Measurements from ENCODE around the gene CELF4. TPM values are rescaled to one million over a fixed set of nuclear protein-coding genes. Genes with fewer than 3 reads are reported as not detected.
A peak's percentile ranks its signal among the peaks of the same experiment; 100 is the strongest.

Gene CELF4
- total and polyA plus RNA-seq, 5 donors from 2014 or later, result 0.08 to 0.30 (median 0.08) TPM; not detected in 2

GRCh38 chr18:37582261-37582660, 16.7 kb upstream of the CELF4 start:
- Histone ChIP-seq H3K27ac (ENCODE audit: insufficient read depth, low read length, poor library complexity, severe bottlenecking) (no peak overlapping the region), H3K4me1 (ENCODE audit: control insufficient read depth, insufficient read depth, low read length, poor library complexity, severe bottlenecking) (no peaks in the 10 kb centered on the region), H3K36me3 (ENCODE audit: control insufficient read depth, insufficient read depth, low read length) (no peaks in the 10 kb centered on the region), H3K4me3 (ENCODE audit: low read depth, low read length) (no peak overlapping the region), H3K9me3 (ENCODE audit: control insufficient read depth in 2 of 2, low read length in 2 of 2) (no peaks in the 10 kb centered on the region), H3K27me3 (ENCODE audit: control insufficient read depth, insufficient read depth, low read length) (no peaks in the 10 kb centered on the region)
- no peak for ATAC-seq (ENCODE audit: low read depth in 2 of 2)
- H3K9me3 Mint-ChIP-seq, result peaks cover 0 to 4% (median 1%) of the 10 kb centered on the region in 7 donors
- no peak overlapping the region for H3K27ac Mint-ChIP-seq
- no peaks in the 10 kb centered on the region for H3K36me3 Mint-ChIP-seq
- DNase-seq, result no peak
- peaks cover 0 to 2% (median 0%) of the 10 kb centered on the region in 4 donors for H3K4me1 Mint-ChIP-seq
- no peak overlapping the region for H3K4me3 Mint-ChIP-seq
- H3K27me3 Mint-ChIP-seq, result peaks cover 5% of the 10 kb centered on the region

GRCh38 chr18:37578886-37579513, 13.4 kb upstream of the CELF4 start:
- Mint-ChIP-seq H3K4me3 (no peak overlapping the region), H3K27me3 (peaks cover 10% of the 10 kb centered on the region), H3K4me1 (peaks cover 0 to 2% (median 0%) of the 10 kb centered on the region in 4 donors), H3K9me3 (peaks cover 0 to 4% (median 0%) of the 10 kb centered on the region in 7 donors), H3K27ac (peak overlapping the region in 1 of 3 donors; percentile 81), H3K36me3 (no peaks in the 10 kb centered on the region)
- no peaks in the 10 kb centered on the region for H3K27me3 ChIP-seq (ENCODE audit: control insufficient read depth, insufficient read depth, low read length)
- no peak overlapping the region for H3K4me3 ChIP-seq (ENCODE audit: low read depth, low read length)
- ATAC-seq (ENCODE audit: low read depth in 2 of 2) (peak in 1 of 2 donors; percentile 13), DNase-seq (peak in 1 of 3 donors; percentile 17)
- H3K27ac ChIP-seq (ENCODE audit: insufficient read depth, low read length, poor library complexity, severe bottlenecking), result no peak overlapping the region
- no peaks in the 10 kb centered on the region for H3K36me3 ChIP-seq (ENCODE audit: control insufficient read depth, insufficient read depth, low read length)
- H3K4me1 ChIP-seq (ENCODE audit: control insufficient read depth, insufficient read depth, low read length, poor library complexity, severe bottlenecking), result no peaks in the 10 kb centered on the region
- no peaks in the 10 kb centered on the region for H3K9me3 ChIP-seq (ENCODE audit: control insufficient read depth in 2 of 2, low read length in 2 of 2)

GRCh38 chr18:37578182-37578678, 12.6 kb upstream of the CELF4 start:
- no peaks in the 10 kb centered on the region for H3K36me3 ChIP-seq (ENCODE audit: control insufficient read depth, insufficient read depth, low read length)
- no peaks in the 10 kb centered on the region for H3K27me3 ChIP-seq (ENCODE audit: control insufficient read depth, insufficient read depth, low read length)
- no peak overlapping the region for H3K4me3 Mint-ChIP-seq
- no peak overlapping the region for H3K27ac Mint-ChIP-seq
- H3K36me3 Mint-ChIP-seq, result no peaks in the 10 kb centered on the region
- no peaks in the 10 kb centered on the region for H3K9me3 ChIP-seq (ENCODE audit: control insufficient read depth in 2 of 2, low read length in 2 of 2)
- no peaks in the 10 kb centered on the region for H3K4me1 ChIP-seq (ENCODE audit: control insufficient read depth, insufficient read depth, low read length, poor library complexity, severe bottlenecking)
- peaks cover 0 to 4% (median 0%) of the 10 kb centered on the region in 7 donors for H3K9me3 Mint-ChIP-seq
- no peak for ATAC-seq (ENCODE audit: low read depth in 2 of 2)
- peaks cover 0 to 2% (median 0%) of the 10 kb centered on the region in 4 donors for H3K4me1 Mint-ChIP-seq
- H3K27ac ChIP-seq (ENCODE audit: insufficient read depth, low read length, poor library complexity, severe bottlenecking), result no peak overlapping the region
- no peak for DNase-seq
- peaks cover 10% of the 10 kb centered on the region for H3K27me3 Mint-ChIP-seq
- H3K4me3 ChIP-seq (ENCODE audit: low read depth, low read length), result no peak overlapping the region

- H3K9me3 Mint-ChIP-seq, result peaks cover 0 to 4% (median 0%) of the 10 kb centered on the region in 7 donors
- Histone ChIP-seq H3K36me3 (ENCODE audit: control insufficient read depth, insufficient read depth, low read length) (no peaks in the 10 kb centered on the region), H3K4me1 (ENCODE audit: control insufficient read depth, insufficient read depth, low read length, poor library complexity, severe bottlenecking) (no peaks in the 10 kb centered on the region), H3K4me3 (ENCODE audit: low read depth, low read length) (no peak overlapping the region), H3K27me3 (ENCODE audit: control insufficient read depth, insufficient read depth, low read length) (no peaks in the 10 kb centered on the region), H3K27ac (ENCODE audit: insufficient read depth, low read length, poor library complexity, severe bottlenecking) (no peak overlapping the region), H3K9me3 (ENCODE audit: control insufficient read depth in 2 of 2, low read length in 2 of 2) (no peaks in the 10 kb centered on the region)
- H3K4me3 Mint-ChIP-seq, result no peak overlapping the region
- no peak for DNase-seq
- no peak for ATAC-seq (ENCODE audit: low read depth in 2 of 2)
- peaks cover 0 to 2% (median 0%) of the 10 kb centered on the region in 4 donors for H3K4me1 Mint-ChIP-seq
- H3K27me3 Mint-ChIP-seq, result peaks cover 5% of the 10 kb centered on the region
- H3K27ac Mint-ChIP-seq, result no peak overlapping the region
- H3K36me3 Mint-ChIP-seq, result no peaks in the 10 kb centered on the region
These were observed 11.5 kb upstream of the CELF4 start for GRCh38 chr18:37577051-37577611.

- DNase-seq (no peak), ATAC-seq (ENCODE audit: low read depth in 2 of 2) (no peak)
- Histone ChIP-seq H3K27ac (ENCODE audit: insufficient read depth, low read length, poor library complexity, severe bottlenecking) (no peak overlapping the region), H3K4me3 (ENCODE audit: low read depth, low read length) (no peak overlapping the region), H3K27me3 (ENCODE audit: control insufficient read depth, insufficient read depth, low read length) (no peaks in the 10 kb centered on the region), H3K9me3 (ENCODE audit: control insufficient read depth in 2 of 2, low read length in 2 of 2) (no peaks in the 10 kb centered on the region), H3K4me1 (ENCODE audit: control insufficient read depth, insufficient read depth, low read length, poor library complexity, severe bottlenecking) (no peaks in the 10 kb centered on the region), H3K36me3 (ENCODE audit: control insufficient read depth, insufficient read depth, low read length) (no peaks in the 10 kb centered on the region)
- Mint-ChIP-seq H3K36me3 (no peaks in the 10 kb centered on the region), H3K4me3 (no peak overlapping the region), H3K4me1 (peaks cover 0 to 2% (median 0%) of the 10 kb centered on the region in 4 donors), H3K27ac (no peak overlapping the region), H3K27me3 (peaks cover 7% of the 10 kb centered on the region), H3K9me3 (peaks cover 0 to 4% (median 0%) of the 10 kb centered on the region in 7 donors)
These were observed 10.0 kb upstream of the CELF4 start for GRCh38 chr18:37575646-37576045.

- Mint-ChIP-seq H3K4me1 (peaks cover 0 to 2% (median 0%) of the 10 kb centered on the region in 4 donors), H3K4me3 (no peak overlapping the region), H3K27me3 (peaks cover 21% of the 10 kb centered on the region), H3K27ac (no peak overlapping the region), H3K9me3 (peaks cover 0 to 1% (median 0%) of the 10 kb centered on the region in 7 donors), H3K36me3 (no peaks in the 10 kb centered on the region)
- DNase-seq (no peak), ATAC-seq (ENCODE audit: low read depth in 2 of 2) (no peak)
- no peak overlapping the region for H3K27ac ChIP-seq (ENCODE audit: insufficient read depth, low read length, poor library complexity, severe bottlenecking)
- no peaks in the 10 kb centered on the region for H3K9me3 ChIP-seq (ENCODE audit: control insufficient read depth in 2 of 2, low read length in 2 of 2)
- no peaks in the 10 kb centered on the region for H3K36me3 ChIP-seq (ENCODE audit: control insufficient read depth, insufficient read depth, low read length)
- no peaks in the 10 kb centered on the region for H3K4me1 ChIP-seq (ENCODE audit: control insufficient read depth, insufficient read depth, low read length, poor library complexity, severe bottlenecking)
- H3K27me3 ChIP-seq (ENCODE audit: control insufficient read depth, insufficient read depth, low read length), result peaks cover 4% of the 10 kb centered on the region
- no peak overlapping the region for H3K4me3 ChIP-seq (ENCODE audit: low read depth, low read length)
These were observed 8.5 kb upstream of the CELF4 start for GRCh38 chr18:37574113-37574512.

- Histone ChIP-seq H3K4me1 (ENCODE audit: control insufficient read depth, insufficient read depth, low read length, poor library complexity, severe bottlenecking) (peaks cover 2% of the 10 kb centered on the region), H3K9me3 (ENCODE audit: control insufficient read depth in 2 of 2, low read length in 2 of 2) (no peaks in the 10 kb centered on the region), H3K27me3 (ENCODE audit: control insufficient read depth, insufficient read depth, low read length) (peaks cover 12% of the 10 kb centered on the region), H3K27ac (ENCODE audit: insufficient read depth, low read length, poor library complexity, severe bottlenecking) (no peak overlapping the region), H3K4me3 (ENCODE audit: low read depth, low read length) (no peak overlapping the region), H3K36me3 (ENCODE audit: control insufficient read depth, insufficient read depth, low read length) (no peaks in the 10 kb centered on the region)
- peaks cover 0 to 1% (median 0%) of the 10 kb centered on the region in 7 donors for H3K9me3 Mint-ChIP-seq
- H3K4me3 Mint-ChIP-seq, result no peak overlapping the region
- peaks cover 4% of the 10 kb centered on the region for H3K36me3 Mint-ChIP-seq
- peaks cover 35% of the 10 kb centered on the region for H3K27me3 Mint-ChIP-seq
- peaks cover 0 to 11% (median 6%) of the 10 kb centered on the region in 4 donors for H3K4me1 Mint-ChIP-seq
- no peak overlapping the region for H3K27ac Mint-ChIP-seq
- ATAC-seq (ENCODE audit: low read depth in 2 of 2), result no peak
- DNase-seq, result no peak
These were observed 7.1 kb upstream of the CELF4 start for GRCh38 chr18:37572736-37573135.
